ENCODE measurements around the gene POLN.

Gene POLN

DNA sequence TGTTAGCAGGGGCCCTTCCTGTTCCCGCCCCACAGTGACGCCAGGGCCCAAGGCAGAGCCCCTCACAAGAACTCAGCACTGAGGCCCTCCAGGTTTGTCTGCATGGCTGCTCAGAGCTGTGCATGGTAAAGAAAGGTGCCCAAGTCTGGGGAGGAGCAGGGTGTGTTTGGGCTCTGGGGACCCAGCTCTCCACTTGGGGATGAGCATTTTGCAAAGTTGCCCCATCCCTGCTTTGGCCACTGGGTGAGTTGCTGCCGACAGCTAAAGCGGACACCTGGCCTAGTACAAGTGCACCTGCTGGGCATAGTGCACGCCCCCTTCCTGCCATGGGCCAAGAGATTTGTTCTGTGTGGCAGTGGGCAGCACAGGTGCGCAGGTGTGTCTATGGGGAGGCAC, 22.0 kb upstream of the POLN start:
- no peak for DNase-seq (ENCODE audit: low read depth in 2 of 2)

- DNase-seq (ENCODE audit: low read depth in 2 of 2), result no peak
Observed at GRCh38 chr4:2262944-2263250, 21.0 kb upstream of the POLN start.

DNA sequence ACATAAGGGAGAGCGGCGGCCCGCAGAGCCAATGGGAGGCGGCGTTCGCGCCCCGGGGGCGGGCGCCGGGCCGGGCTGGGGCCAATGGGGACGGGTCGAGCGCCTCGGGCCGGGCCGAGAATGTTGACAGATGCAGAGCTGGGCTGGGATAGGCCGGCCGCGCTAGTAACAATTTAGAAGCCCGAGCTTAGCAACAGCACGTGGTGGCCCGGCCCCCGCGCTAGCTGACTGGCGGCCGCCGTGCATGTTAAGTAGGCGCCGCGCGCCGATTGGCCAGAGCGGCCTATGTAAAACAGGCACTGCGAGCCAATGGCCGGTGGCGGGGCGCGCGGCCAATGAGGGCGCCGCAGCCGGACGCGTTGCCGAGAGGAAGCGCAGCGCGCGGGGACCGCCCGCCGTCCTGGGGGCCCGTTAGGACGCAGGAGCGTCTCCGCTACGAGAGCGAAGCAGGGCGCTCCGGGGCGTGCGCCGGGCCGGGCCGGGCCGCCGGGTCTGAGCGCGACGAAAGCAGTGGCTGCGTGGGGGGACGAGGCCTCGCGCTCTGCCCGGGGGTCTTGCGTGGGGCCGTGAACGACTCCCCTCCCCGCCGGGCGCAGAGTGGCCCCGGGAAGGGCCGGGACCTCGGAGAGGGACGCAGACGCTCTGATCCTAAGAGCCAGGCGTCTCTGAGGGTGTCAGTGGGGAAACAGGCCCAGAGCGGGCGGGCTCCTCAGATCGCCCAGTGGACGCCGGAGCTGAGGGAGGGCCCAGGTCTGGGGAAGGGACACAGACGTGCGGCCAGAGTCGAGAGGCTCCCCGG, 20.4 kb upstream of the POLN start:
- DNase-seq (ENCODE audit: low read depth in 2 of 2), result peak; percentile 96 to 99

DNA sequence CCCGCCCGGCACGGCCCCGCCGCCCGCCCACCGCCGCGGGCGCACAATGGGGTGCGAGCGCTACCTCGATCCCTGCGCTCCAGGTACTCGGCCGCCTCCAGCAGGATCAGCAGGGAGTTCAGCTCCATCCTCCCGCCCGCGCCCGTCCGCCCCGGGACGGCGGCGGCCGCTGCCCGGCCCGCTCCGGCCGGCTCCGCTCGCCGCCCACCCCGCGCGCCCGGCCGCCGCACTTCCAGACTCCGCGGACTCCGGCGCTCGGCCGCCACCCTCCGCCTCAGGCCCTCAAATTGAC, 19.9 kb upstream of the POLN start, which contains the start of gene MXD4:
Gene MXD4 (minus strand): TSS at position 257 of the 292 bp plus-strand sequence. CDS start 129 bp downstream, at position 128.
- DNase-seq (ENCODE audit: low read depth in 2 of 2), result no peak

- DNase-seq (ENCODE audit: low read depth in 2 of 2), result peak in 1 of 2 donors; percentile 46
Observed at GRCh38 chr4:2261110-2261852, 19.4 kb upstream of the POLN start.

DNA sequence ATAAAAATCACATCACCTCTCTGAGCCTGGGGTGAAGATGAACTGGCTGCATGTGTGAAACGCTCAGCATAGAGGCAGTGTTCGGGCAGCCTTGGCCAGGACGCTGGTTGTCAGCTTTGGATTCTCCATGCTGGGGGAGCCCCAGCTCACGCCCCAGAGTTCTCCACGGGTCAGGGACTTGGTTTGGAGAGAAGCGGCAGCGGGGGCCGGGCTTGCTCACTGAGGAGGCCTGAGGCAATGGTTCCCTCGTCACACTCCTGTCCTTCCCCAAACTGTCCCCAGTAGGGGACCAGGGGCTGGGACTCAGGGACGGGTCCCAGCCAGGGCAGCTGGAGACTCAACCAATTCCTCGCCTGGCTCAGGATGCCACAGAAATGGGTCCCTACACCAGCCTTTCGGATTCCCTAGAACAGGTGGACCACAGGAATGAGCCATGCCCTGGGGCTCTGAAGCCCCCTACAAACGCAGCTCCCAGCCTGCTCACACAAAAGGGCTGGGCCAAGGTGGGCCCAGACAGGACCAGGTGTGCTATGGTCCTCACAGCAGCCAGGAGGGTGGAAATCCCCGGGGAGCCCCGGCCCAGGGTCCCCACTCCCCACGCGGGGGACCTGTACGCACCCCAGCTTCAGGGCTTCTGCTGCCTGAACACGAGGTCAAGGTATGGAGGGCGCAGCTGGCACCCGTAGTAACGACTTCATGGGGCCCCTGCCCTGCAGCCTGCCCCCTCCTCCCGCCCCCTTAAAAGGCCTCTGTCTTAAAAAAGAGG, 18.6 kb upstream of the POLN start:
- no peak for DNase-seq (ENCODE audit: low read depth in 2 of 2)

- no peak for DNase-seq (ENCODE audit: low read depth in 2 of 2)
Observed at GRCh38 chr4:2259541-2260343, 17.8 kb upstream of the POLN start.

DNA sequence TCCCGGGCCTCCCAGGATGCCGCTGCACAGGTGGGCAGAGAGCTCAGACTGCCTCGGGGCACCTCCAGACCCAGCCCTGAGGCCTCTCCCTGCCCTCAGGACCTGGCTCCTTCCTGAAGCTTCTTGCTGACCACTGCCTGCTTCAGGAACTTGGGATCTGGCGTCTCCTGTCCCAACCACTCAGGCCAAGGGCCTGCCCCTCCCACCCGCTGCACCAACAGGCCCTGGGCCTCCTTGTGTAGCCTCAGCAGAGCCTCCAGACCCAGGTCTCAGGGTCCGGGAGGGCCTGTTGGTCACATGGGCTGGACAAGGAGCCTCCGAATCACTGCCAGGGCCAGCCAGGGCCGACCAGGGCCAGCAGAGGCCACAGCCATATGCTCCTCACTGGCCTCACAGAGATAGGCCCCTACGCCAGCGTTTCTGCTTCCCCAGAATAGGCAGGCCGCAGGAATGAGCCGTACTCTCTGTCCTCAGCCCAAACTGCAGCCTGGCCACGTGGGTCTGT, 17.2 kb upstream of the POLN start:
- no peak for DNase-seq (ENCODE audit: low read depth in 2 of 2)

- DNase-seq (ENCODE audit: low read depth in 2 of 2), result no peak
Observed at GRCh38 chr4:2258091-2259035, 16.4 kb upstream of the POLN start.

DNA sequence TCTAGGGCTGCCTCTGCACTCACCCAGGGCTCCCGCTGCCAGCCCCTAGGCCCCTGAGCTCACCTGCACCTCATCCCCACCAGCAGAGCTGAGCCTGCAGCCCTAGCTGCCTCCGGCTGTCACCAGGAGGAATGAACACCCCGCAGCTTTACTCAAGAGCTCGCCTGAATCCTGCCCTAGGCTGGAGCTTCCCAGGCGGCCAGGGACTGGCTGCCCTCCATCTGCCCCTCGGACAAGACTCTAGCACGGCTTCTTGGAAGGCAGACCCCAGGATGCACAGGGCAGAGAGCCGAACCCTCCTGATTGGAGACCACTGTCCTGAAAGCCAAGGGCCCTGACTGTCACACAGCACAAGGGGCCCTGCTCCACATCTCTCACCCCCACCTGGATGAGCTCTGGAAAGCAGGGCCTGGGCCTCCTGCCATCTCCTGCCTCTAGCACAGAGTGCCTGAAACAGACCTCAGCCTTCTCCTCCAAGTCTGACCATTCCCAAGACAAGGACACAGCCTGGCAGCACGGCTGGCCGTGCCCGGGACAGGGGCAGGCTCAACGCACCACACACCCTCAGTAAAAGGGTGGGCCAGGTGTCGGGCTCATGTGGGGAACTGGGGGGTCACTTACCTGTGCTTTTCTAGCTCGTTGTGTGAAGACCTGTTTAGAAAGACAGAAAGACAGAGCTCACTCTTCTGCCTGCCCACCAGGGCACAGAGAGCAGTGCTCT, 15.6 kb upstream of the POLN start:
- no peak for DNase-seq (ENCODE audit: low read depth in 2 of 2)

- no peak for DNase-seq (ENCODE audit: low read depth in 2 of 2)
Observed at GRCh38 chr4:2256781-2257191, 14.9 kb upstream of the POLN start.

GRCh38 chr4:2256156-2256731, 14.3 kb upstream of the POLN start:
- DNase-seq (ENCODE audit: low read depth in 2 of 2), result no peak

- no peak for DNase-seq (ENCODE audit: low read depth in 2 of 2)
Observed at GRCh38 chr4:2255501-2256155, 13.7 kb upstream of the POLN start.

DNA sequence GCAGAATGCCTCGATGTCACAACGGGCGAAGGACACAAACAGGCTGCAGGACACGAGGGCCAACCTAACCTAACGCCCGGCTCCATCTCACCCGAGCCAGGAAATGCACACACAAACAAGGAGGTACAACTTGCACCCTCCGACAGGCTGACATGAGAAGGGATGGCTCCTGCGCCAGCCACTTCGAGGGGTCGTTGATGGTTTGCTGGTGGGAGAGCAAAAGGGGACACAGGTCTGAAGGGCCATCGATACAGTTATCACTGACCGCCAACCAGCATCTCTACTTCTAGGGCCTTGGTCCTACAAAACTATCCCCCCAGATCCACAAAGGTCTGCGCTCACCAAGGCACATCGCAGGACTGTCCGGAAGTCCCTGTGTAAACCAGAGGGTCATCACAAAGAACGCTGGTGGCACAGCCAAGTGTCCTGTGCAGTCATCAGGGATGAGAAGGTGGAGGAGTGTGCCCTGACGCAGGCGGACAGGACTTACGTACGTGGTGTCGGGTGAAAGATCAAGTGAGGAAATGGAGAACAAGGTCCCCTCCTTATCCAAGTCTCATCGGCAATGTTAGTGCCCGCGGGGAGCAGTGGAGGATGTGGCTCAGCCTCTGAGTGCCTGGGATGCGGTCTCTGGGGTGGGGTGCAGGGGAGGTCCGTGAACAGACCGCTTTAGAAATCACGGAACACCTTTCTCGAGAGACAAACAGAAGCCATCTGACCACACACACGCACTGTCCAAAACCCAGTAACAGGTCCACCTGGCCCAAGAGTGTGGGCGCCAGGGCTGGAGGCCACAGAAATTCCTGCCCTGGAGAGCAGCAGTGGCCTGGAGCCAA, 13.0 kb upstream of the POLN start:
- no peak for DNase-seq (ENCODE audit: low read depth in 2 of 2)

- no peak for DNase-seq (ENCODE audit: low read depth in 2 of 2)
Observed at GRCh38 chr4:2253160-2254084, 11.5 kb upstream of the POLN start.

DNA sequence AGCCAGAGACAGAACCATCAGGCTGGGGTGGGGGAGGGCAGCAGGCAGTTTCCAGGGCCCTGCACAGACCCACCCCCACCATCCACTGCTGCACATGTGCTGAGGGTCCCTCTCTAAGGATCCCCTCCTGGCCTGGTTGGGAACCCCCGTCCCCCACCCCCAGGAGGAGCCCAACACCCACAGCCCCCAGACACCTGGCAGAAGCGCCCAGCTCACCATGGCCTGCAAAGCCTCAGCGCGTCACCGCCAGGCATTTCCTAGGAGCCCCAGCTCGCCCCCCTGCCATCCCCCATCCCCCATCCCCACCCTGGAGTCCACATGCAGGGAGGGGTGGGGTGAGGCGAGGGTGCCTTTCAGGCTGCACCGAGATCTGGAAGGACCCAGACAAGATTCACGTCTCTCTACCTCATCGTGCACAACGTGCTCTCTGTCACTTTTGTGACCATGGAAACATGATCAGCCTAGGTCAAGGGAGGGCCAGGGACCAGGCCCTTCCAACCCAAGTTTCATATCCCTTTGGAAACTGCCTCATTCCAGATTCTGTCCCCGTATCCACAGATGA, 10.7 kb upstream of the POLN start:
- DNase-seq (ENCODE audit: low read depth in 2 of 2), result no peak
